Vagina (tissue), 2 donors: ENCODE measurements around the gene SEPTIN2.

Experiments used
- POLR2A ChIP-seq, 2 donors: fragments of 450-650 bp; IDR thresholded peaks; one replicate each; pipeline ENCODE4 v1.6.1; 2017; ENCODE audit warnings: antibody characterized with exemption in 2 of 2, mild to moderate bottlenecking in 2 of 2, moderate library complexity in 2 of 2
- TF ChIP-seq, protein P1 (sequence below), 3 experiments: fragments of 450-650 bp in 2 of 3; fragments of 200-600 bp in 1 of 3; sonication (generic) in 1 of 3; IDR thresholded peaks; one replicate each; pipeline ENCODE4 v1.5.1; 2017 to 2019; ENCODE audit warnings: antibody characterized with exemption in 3 of 3, mild to moderate bottlenecking in 2 of 3, moderate library complexity in 2 of 3

DNA sequence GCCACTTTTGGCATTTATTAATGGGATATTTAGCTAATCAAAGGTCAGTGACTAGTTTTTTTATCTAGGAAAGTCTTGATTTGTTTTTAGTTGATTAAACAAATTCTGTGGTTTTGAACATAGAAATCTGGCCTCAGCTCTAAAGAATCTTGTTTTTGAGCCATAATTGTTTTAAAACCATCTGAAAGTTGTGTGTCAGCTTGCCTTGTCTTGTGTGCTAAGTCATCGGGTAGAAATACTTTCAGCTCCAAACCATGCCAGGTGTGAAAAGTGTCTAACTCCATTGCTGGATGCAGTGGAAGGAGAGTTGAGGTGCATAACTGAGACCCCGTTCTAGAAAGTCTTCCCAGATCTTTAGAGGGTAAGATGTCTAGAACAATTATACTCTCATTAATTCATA, 63.1 kb downstream of the SEPTIN2 start:
- TF ChIP-seq, protein P1, sequence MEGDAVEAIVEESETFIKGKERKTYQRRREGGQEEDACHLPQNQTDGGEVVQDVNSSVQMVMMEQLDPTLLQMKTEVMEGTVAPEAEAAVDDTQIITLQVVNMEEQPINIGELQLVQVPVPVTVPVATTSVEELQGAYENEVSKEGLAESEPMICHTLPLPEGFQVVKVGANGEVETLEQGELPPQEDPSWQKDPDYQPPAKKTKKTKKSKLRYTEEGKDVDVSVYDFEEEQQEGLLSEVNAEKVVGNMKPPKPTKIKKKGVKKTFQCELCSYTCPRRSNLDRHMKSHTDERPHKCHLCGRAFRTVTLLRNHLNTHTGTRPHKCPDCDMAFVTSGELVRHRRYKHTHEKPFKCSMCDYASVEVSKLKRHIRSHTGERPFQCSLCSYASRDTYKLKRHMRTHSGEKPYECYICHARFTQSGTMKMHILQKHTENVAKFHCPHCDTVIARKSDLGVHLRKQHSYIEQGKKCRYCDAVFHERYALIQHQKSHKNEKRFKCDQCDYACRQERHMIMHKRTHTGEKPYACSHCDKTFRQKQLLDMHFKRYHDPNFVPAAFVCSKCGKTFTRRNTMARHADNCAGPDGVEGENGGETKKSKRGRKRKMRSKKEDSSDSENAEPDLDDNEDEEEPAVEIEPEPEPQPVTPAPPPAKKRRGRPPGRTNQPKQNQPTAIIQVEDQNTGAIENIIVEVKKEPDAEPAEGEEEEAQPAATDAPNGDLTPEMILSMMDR (IDR thresholded peaks at IDR 0.05), result no peak
- TF ChIP-seq POLR2A (IDR thresholded peaks at IDR 0.05), result no peak
